Activated CD4-positive, alpha-beta T cell treated with anti-CD3 and anti-CD28 coated beads, Interleukin-2, Interleukin-4, amounts not matched to agents 100 ng/mL and 50 ng/mL, durations not matched to agents 16 hours and 8 hours (primary cell): ENCODE results near the gene DPH7.
"Not testable (repeated sequence)": the region's sequence is repeated elsewhere in the genome, so short reads cannot be mapped to it uniquely, and the experiment has no call there.

ENCODE experiments used
- DNase-seq: peaks from one replicate; pipeline ENCODE4 v3.0.0-alpha.2; 2020; ENCODE audit warnings: low spot score

The DPH7 gene

DNA sequence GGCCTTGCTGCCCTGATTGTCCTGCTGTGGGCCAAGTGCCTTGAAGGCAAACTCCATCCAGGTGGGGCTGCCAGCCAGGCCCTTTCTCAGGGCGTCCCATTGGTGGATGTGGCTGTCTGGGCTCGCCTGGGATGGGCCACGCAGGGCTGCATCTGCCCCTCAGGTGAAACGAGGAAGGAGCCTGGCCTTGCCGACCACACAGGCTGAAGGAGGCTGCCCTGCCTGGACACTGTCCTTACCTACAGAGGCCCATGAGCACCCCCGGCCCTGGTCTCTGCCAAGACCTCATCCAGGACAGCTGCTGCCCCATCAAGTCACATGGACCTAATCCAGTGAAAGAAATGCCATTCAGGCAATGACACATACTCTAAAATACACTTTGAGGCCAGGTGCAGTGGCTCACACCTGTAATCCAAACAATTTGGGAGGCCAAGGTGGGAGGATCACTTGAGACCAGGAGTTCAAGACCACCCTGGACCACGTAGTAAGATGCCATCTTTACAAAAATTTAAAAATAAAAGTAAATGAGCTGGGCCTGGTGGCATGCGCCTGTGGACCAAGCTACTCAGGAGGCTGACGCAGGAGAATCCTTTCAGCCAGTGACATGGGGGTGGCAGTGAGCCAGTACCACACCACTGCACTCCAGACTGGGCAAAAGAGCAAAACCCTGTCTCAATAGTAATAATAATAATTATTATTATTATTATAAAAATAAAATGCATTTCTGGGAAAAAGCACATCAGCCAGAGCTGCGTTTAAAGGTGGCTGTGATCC, 62.4 kb downstream of the DPH7 start:
- DNase-seq = no peak

DNA sequence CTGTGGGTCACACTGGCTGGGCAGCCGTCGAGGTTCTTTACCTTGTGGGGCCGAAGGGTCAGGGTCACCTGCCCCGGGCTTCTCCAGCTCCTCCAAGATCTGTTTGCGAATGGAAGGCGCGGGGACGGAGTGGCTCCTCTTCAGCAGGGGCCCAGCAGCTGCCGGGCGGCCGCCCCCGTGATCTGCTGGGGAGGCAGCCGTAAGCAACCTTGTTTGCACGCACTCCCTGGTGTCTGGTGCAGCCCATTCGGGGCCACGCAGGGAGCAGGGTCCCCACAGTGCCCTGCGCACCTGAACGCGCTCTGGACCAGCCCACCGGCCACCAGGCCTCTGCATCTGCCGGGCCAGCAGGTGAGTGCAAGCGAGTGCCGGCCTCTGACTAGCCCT, 63.4 kb downstream of the DPH7 start:
- no peak for DNase-seq

DNA sequence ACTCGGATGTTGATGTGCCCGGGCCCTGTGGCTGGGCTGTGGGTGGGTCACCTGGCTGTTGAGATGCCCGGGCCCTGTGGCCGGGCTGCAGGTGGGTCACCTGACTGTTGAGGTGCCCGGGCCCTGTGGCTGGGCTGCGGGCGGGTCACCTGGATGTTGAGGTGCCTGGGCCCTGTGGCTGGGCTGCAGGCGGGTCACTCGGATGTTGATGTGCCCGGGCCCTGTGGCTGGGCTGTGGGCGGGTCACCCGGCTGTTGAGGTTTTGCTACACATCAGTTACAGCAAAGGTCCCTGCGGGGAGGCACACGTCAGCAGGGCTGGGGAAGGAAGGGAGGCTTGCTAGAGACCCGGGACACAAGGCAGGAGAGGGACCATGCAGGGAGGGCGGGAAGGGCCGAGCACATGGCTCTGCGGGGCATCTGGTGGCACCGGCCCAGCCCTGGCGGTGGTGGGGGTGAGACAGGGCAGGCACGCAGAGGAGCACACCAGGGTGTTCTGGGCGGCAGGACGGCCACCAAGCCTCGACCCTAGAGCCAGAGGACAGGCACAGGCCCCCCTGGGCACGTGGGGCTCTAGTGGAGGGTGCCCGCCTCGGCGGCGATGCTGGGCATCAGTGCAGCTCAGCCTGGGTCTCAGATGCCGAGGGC, 63.9 kb downstream of the DPH7 start:
- no peak for DNase-seq

- DNase-seq = not testable (repeated sequence)
Observed at GRCh38 chr9:137513801-137514570, 64.7 kb downstream of the DPH7 start.

- not testable (repeated sequence) for DNase-seq
Observed at GRCh38 chr9:137513136-137513535, 65.6 kb downstream of the DPH7 start.

GRCh38 chr9:137511758-137512463, 66.8 kb downstream of the DPH7 start:
- no peak for DNase-seq

DNA sequence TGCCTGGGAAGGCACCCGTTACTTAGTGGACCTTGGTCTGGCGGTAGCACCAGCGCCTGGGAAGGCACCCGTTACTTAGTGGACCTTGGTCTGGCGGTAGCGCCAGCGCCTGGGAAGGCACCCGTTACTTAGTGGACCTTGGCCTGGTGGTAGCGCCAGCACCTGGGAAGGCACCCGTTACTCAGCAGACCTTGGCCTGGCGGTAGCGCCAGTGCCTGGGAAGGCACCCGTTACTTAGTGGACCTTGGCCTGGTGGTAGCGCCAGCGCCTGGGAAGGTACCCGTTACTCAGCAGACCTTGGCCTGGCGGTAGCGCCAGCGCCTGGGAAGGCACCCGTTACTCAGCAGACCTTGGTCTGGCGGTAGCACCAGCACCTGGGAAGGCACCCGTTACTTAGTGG, 67.6 kb downstream of the DPH7 start:
- DNase-seq = not testable (repeated sequence)

DNA sequence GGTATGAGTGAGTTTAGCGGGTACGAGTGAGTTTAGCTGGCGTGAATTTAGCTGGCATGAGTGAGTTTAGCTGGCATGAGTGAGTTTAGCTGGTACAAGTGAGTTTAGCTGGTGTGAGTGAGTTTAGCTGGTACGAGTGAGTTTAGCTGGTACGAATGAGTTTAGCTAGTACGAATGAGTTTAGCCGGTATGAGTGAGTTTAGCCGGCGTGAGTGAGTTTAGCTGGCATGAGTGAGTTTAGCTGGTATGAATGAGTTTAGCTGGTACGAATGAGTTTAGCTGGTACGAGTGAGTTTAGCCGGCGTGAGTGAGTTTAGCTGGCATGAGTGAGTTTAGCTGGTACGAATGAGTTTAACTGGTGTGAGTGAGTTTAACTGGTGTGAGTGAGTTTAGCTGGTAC, 69.5 kb downstream of the DPH7 start:
- DNase-seq = no peak

GRCh38 chr9:137506702-137507171, 72.0 kb downstream of the DPH7 start:
- DNase-seq = no peak

DNA sequence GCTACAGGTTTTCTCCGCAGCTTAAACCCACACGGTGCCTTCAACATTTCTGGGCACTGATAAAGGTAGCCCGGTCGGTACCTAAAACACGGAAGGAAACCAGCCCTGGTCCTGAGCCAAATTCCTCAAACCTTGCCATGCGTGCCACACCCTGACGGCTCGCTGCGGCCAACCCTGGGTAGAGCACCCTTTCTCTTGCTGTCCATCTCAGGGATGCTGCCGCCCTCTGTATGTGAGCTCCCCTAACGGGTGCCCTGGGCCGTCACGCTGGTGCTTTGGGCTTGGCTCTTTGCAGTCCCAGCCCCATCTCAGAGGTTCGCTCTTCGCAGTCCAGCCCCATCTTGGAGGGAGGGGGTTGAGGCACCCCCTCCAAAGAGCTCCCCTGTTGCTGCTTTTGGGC, 72.5 kb downstream of the DPH7 start:
- DNase-seq = no peak

GRCh38 chr9:137505421-137506140, 73.1 kb downstream of the DPH7 start:
- no peak for DNase-seq
